Measurements from ENCODE around the gene CADPS2. TPM values are rescaled to one million over a fixed set of nuclear protein-coding genes. Genes with fewer than 3 reads are reported as not detected.

Gene CADPS2
- 43.5 and 62.1 TPM in 2 replicates for total RNA-seq

DNA sequence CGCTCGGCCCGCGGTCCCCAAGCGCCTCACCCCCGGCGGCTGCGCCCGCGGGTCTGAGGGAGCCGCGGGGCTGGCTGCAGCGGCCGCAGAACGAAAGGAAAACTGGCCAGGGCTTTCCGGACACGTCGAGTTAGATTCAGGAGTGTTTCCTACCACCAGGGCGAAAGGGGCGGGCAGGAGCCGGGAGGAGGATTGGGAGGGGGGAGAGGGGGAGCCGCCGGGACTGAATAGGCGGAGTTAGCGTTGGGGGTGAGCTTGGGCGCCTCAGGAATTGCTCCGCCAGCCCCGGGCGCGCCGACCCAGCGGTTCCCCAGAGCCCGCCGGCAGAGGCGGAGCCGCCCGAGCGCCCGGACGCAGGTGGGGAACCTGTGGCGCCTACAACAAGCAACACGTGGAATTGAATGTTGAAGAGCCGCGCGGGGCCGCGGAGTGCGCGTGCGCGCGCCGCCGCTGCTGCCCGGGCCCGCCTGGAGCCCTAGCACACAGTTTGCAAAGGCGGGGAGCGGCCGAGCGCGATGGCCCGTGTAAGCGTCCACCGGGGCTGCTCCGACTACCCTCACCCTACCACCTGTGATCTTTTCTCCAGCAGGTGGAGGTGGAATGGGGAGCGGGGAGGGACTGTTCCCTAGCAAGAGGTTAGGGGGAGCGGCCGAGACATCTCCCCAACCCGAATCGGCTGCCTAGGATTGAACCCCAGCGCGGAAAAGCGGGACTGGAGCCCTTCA is at the start of gene CADPS2:
CADPS2 (minus strand) TSS at position 104 of the 725 bp plus-strand sequence. CDS start 123 bp downstream, outside the sequence.

DNA sequence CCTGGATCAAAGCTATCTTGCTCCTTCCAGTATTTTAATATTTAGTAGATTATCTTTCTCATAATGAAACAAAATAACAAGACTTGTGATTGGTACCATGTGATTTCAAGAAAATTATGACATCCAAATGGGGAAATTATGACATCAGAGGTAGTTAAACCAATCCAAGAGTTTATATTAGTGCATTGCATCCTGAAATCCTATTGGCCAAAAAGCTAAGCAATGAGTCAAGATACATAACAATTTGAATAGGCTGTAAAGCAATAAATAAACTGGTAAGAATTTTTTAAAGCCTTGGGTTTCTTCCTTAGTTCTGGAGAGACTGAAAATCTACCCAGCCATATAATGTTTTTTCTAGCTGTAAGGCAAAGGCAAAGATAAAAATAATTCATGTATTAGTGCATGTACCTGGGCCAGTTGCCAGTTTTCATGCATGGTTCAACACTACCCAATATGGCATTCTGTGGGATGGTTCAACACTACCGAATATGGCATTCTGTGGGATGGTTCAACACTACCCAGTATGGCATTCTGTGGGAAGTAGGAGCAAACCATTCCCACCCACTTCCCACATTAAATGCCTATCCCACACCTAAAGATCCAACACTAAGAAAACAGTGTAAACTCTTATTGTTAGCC is 183.3 kb downstream of the CADPS2 start, which contains the start of gene RNF148:
RNF148 (minus strand) TSS at position 51 of the 639 bp plus-strand sequence. CDS start 172 bp downstream, outside the sequence.

DNA sequence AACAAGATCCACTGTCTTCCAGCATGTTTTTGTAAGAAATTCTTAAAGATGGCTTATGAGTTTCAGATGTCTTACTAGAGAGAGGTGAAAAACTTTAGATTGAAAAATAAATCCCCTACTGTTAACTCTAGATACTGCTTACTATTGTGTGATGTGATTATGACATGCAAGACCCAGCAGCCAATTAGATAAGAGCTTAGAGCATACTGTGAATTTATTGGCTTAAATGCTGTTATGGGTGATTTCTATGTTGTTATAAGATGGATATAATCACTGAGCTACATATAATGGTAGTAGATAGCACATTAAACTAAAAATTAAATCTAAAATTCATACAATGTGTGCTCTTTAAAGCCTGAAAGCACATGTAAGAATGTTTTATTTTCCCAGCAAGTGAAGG is 187.2 kb downstream of the CADPS2 start, which contains the start of gene RNF133:
RNF133 (minus strand) TSS at position 101 of the 400 bp plus-strand sequence. CDS start 199 bp downstream, outside the sequence.

DNA sequence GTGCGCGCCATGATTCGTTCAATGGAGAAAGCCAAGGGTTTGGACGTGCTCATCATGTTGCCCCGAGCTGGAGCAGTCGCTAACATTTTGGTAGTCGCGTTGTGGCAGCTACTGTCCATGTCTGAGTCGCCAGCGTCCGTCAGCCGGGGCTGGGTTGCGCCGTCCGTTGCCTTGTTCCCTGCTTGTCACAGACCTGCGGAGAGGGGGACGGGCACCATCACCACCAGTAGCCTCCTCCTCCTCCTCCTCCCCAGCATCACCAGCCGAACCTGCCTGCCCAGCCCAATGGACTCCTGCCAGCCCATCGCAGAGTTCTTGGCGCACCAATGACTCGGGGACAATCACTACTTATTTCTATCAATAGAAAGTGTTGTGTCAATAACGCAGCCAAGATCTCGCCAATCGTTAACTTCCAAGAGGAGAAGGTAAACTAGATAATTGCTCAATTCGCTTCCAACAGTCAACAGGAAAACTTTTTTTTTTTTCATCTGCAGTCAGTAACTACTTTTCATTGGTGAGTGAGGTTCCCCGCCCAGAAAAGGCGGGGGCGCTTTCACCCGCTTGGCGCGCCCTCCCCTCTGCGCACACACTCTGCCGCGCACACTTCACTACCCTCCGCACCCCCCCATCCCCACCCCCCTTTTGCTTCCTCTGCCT is 581.8 kb downstream of the CADPS2 start, which contains the start of gene FEZF1:
FEZF1 (minus strand) TSS at position 432 of the 657 bp plus-strand sequence; CDS start at position 119, 313 bp downstream.

Other genes with a start within 250 kb of the CADPS2 start
- 0.32 and 3.4 TPM in 2 replicates for gene RNF133, start 187.3 kb downstream of the CADPS2 start, total RNA-seq
- 0.97 and 4.5 TPM in 2 replicates for gene RNF148, start 183.5 kb downstream of the CADPS2 start, total RNA-seq
- gene TAS2R16, start 109.2 kb upstream of the CADPS2 start, total RNA-seq: not detected in 2 replicates